Ovary (tissue), 9 donors: ENCODE data around the gene CREB3L1. TPM values are rescaled to one million over a fixed set of nuclear protein-coding genes. Genes with fewer than 3 reads are reported as not detected.

ENCODE experiments used
- DNase-seq, 5 donors: peaks; one replicate each; pipeline ENCODE4 v3.0.0-alpha.2; 2019 to 2020
- H3K27ac ChIP-seq, 2 donors: fragments of 200-600 bp; one replicate each; pipeline versions ENCODE4 v1.5.1 to v1.8.0; 2019 to 2022
- H3K27me3 ChIP-seq: fragments of 200-600 bp; one replicate; pipeline ENCODE4 v1.8.0; 2022
- H3K36me3 ChIP-seq: fragments of 200-600 bp; sonication (generic); one replicate; pipeline ENCODE4 v1.5.1; 2019
- H3K4me1 ChIP-seq: one replicate; pipeline ENCODE4 v1.8.1; 2013; ENCODE audit warnings: mild to moderate bottlenecking, moderate library complexity; ENCODE audit not compliant: insufficient read depth
- H3K4me3 ChIP-seq: fragments of 200-600 bp; sonication (generic); one replicate; pipeline ENCODE4 v1.5.1; 2017
- H3K9me3 ChIP-seq, 2 donors: fragments of 200-600 bp in 1 of 2; sonication (generic) in 1 of 2; one replicate each; pipeline versions ENCODE4 v1.5.1 to v1.8.1; 2013 to 2019; ENCODE audit warnings: mild to moderate bottlenecking in 1 of 2, moderate library complexity in 1 of 2
- CTCF ChIP-seq, 3 donors: fragments of 450-650 bp in 2 of 3; fragments of 200-600 bp in 1 of 3; IDR thresholded peaks; one replicate each; pipeline versions ENCODE4 v1.5.1 to v1.8.0; 2016 to 2022; ENCODE audit warnings: antibody characterized with exemption in 3 of 3, mild to moderate bottlenecking in 1 of 3
- EP300 ChIP-seq: sonication (generic); formaldehyde crosslinking; IDR thresholded peaks from one replicate; pipeline ENCODE4 v1.6.1; 2017; ENCODE audit warnings: antibody characterized with exemption
- POLR2A ChIP-seq: fragments of 450-650 bp; IDR thresholded peaks from one replicate; pipeline ENCODE4 v1.6.1; 2017; ENCODE audit warnings: antibody characterized with exemption, mild to moderate bottlenecking, moderate library complexity
- WGBS, 3 donors: extraction: QIAGEN DNeasy Blood & Tissue Kit in 1 of 3; methylation state at CpG; one replicate each; pipeline versions ENCODE4 v1.1.5 to v1.1.7; 2013 to 2017; 5-methylcytosine and 5-hydroxymethylcytosine counted together
- intact Hi-C, 4 donors: fragments of 100-400 bp; cut with DNase I; formaldehyde crosslinking; loops; one replicate each; pipeline versions ENCODE4 v1.11.0 to v1.15.1; 2022 to 2023
- polyA plus RNA-seq, 2 donors: library from polyadenylated mRNA; stranded (reverse); fragments of 200-250 nt in 1 of 2; fragments of 350-450 nt in 1 of 2; fragmentation: Illumina TruSeq in 1 of 2; extraction: RNeasy Lipid Tissue Mini Kit (QIAGEN cat#74804) in 1 of 2; gene quantifications; one replicate each; pipeline ENCODE4 v1.2.3, GENCODE V29; 2013 to 2014
- total RNA-seq, 7 donors: library from RNA; depleted of rRNA in 2 of 7; stranded (reverse); fragments of >200 nt in 2 of 7; fragmentation: NEBNext Ultra II Directional in 3 of 7; extraction: Animal tissue kit (Norgen Biotek cat#: 25700) in 3 of 7; gene quantifications; one replicate each; pipeline versions ENCODE4 v1.1.0 to v1.2.4, GENCODE V29; 2016 to 2023
- donor health status: DM: no; HTN: no; CAD: no; lungs with moderate emphysema.
- donor health status: DM: no; HTN: no; CAD: no.
- donor health status: Bipolar disorder and iron deficiency.
- donor health status: DM: yes; HTN: yes; CAD: no.
- donor health status: DM: no; HTN: no; CAD: no.
- donor health status: DM: yes; HTN: yes; CAD: no.

CREB3L1 gene
- total and polyA plus RNA-seq, 9 donors, result 1.7 to 63.0 (median 7.5) TPM

DNA sequence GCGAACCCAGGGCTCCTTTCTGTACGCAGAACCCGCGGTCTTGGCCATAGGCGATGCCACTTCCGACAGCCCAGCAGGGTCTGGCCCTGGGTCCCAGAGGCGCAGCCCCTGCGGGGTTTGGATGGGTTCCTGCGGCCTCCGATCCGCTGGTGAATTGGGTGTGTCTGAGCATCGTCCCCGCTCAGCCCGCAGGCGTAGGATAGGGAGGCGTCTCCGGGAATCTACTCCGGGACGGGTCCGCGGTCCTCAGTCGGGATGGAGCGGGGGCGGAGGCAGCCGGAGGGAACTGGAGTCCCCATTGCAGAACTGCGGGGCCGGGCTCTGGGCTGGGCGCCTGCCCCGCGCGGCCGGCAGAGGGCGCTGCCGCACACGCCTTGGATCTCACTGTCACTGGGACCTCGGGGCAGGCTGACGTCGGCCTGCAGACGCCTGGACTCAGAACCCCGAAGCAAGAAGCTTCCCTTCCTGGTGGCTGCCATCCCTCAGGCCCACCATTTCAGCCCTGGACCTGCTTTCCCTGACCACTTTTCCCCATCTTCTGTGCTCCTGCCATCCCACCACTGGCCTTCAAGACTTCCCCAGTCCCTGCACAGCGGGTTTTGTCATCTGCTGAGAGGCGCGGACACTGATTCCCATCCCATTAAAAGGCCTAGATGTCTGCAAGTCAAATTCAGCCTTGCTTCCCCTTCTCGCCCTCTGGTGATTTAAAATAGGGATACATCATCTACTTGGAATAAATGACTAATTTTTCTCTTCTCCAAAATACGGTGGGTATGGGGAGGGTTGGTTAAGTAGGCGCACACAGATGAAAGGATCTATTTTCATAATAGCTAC, 38.3 kb upstream of the CREB3L1 start:
- Histone ChIP-seq H3K27ac (peak overlapping the region; percentile 78 to 95), H3K36me3 (no peaks in the 10 kb centered on the region), H3K4me1 (peaks cover 4% of the 10 kb centered on the region), H3K9me3 (no peaks in the 10 kb centered on the region), H3K4me3 (peak overlapping the region; percentile 40), H3K27me3 (no peaks in the 10 kb centered on the region)
- peak; percentile 86 to 95 (median 91) for DNase-seq
- TF ChIP-seq CTCF (IDR thresholded peaks at IDR 0.05) (peak; percentile 98 to 99 (median 99)), POLR2A (peak; percentile 4), EP300 (no peak)
- intact Hi-C loops, result loop anchor here (1.0 to 10.0 kb wide), 4 partner anchors 69 to 274 kb away; partner anchors contain the start of gene PHF21A (in 1 of the 4)
- WGBS, 3 donors, result 10 to 11% (median 10%) methylated on average over 43 to 46 of the region's 46 CpGs

GRCh38 chr11:46239801-46240061, 37.7 kb upstream of the CREB3L1 start:
- no peaks in the 10 kb centered on the region for H3K9me3 ChIP-seq
- intact Hi-C loops, result loop anchor here (1.0 to 10.0 kb wide), 4 partner anchors 69 to 275 kb away; partner anchors contain the start of gene PHF21A (in 1 of the 4)
- WGBS, 3 donors, result 55 to 56% (median 55%) methylated on average over 4 of the region's 4 CpGs
- H3K27ac ChIP-seq, result peak overlapping the region in 1 of 2 donors; percentile 95
- no peak for DNase-seq
- no peak for TF ChIP-seq POLR2A
- no peak for TF ChIP-seq CTCF (IDR thresholded peaks at IDR 0.05)
- no peak for TF ChIP-seq EP300
- H3K4me3 ChIP-seq, result no peak overlapping the region
- H3K36me3 ChIP-seq, result no peaks in the 10 kb centered on the region
- no peaks in the 10 kb centered on the region for H3K27me3 ChIP-seq
- peaks cover 4% of the 10 kb centered on the region for H3K4me1 ChIP-seq

DNA sequence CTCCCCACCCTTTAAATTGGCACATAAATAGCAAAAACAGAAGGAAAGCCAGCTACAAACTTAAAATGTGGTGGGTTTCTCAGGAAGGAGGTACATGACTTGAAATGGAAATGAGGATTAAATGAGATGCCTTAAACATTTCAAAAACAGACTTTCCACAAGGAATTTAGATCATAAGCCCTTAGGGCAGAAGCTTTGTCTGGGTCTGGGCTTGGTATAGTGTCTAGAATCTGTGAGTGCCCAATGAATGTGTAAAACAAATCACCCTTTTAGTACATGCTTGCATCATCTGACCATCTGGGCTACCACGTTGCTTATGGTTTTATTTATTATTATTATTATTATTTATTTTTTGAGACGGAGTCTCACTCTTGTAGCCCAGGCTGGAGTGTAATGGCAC, 37.1 kb upstream of the CREB3L1 start:
- no peaks in the 10 kb centered on the region for H3K27me3 ChIP-seq
- TF ChIP-seq EP300 (no peak), CTCF (IDR thresholded peaks at IDR 0.05) (no peak), POLR2A (no peak)
- H3K4me3 ChIP-seq, result no peak overlapping the region
- 68 to 89% (median 73%) methylated on average over 2 of the region's 2 CpGs for WGBS, 3 donors
- peaks cover 4% of the 10 kb centered on the region for H3K4me1 ChIP-seq
- H3K27ac ChIP-seq, result no peak overlapping the region
- no peaks in the 10 kb centered on the region for H3K36me3 ChIP-seq
- intact Hi-C loops, result no loop called here
- DNase-seq, result no peak
- H3K9me3 ChIP-seq, result no peaks in the 10 kb centered on the region

DNA sequence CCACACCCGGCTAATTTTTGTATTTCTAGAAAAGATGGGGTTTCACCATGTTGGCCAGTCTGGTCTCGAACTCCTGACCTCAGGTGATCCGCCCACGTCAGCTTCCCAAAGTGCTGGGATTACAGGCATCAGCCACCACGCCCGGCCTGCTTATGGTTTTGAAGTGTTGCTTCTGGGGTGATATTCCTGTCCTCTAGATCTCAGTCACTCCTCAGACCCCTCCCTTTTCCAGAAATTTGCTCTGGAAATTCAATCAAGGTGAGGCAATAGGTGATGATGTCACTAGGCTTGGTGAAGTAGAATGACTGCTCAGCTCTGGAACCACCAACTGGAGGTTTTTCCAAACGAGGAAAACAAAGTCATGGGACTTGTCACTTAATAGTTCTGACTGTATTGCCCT, 36.6 kb upstream of the CREB3L1 start:
- Histone ChIP-seq H3K4me3 (no peak overlapping the region), H3K36me3 (no peaks in the 10 kb centered on the region), H3K4me1 (peaks cover 4% of the 10 kb centered on the region), H3K9me3 (no peaks in the 10 kb centered on the region), H3K27ac (no peak overlapping the region), H3K27me3 (no peaks in the 10 kb centered on the region)
- 88 to 93% (median 92%) methylated on average over 7 of the region's 7 CpGs for WGBS, 3 donors
- DNase-seq, result no peak
- intact Hi-C loops, result no loop called here
- TF ChIP-seq EP300 (no peak), POLR2A (no peak), CTCF (IDR thresholded peaks at IDR 0.05) (no peak)
